IMR-90 (cell line): ENCODE data around the gene ACTA1. TPM values are rescaled to one million over a fixed set of nuclear protein-coding genes. Genes with fewer than 3 reads are reported as not detected.

Experiments
- ATAC-seq: fragments of 200-7000 bp; cut with Tn5 transposase; 2 replicates; pipeline ENCODE4 v1.9.1; 2020; ENCODE audit warnings: low read depth, mild to moderate bottlenecking, moderate library complexity
- BruUV-seq: library from RNA; stranded (reverse); fragments of 400-500 nt; replicated peaks from 2 replicates; lab custom pipeline; 2021; lab: Mats Ljungman, UMichigan
- CTCF ChIA-PET: fragments of 300-600 bp; formaldehyde crosslinking; extraction: SDS; loops from one replicate; lab custom pipeline; 2021; ENCODE audit warnings: antibody characterized with exemption; lab: Yijun Ruan, JAX
- POLR2A ChIA-PET: fragments of 300-600 bp; sonication (Branson Sonifier 250); formaldehyde crosslinking; loops from one replicate; lab custom pipeline; 2022; ENCODE audit warnings: antibody characterized with exemption; ENCODE audit not compliant: unreplicated experiment; lab: Charles Lee
- DNase-seq: peaks from one replicate; pipeline ENCODE4 v3.0.0; 2013
- H2AFZ ChIP-seq: replicated peaks from 2 replicates; pipeline ENCODE3; 2013; ENCODE audit warnings: low read length, mild to moderate bottlenecking; ENCODE audit not compliant: poor library complexity
- H2AK5ac ChIP-seq: 2 replicates; pipeline ENCODE4 v1.6.1; 2013; ENCODE audit warnings: low read depth, low read length, inconsistent platforms
- H2AK9ac ChIP-seq: replicated peaks from 2 replicates; pipeline ENCODE3; 2013; ENCODE audit warnings: mild to moderate bottlenecking, low read depth, low read length, moderate library complexity; ENCODE audit not compliant: poor library complexity
- H2BK120ac ChIP-seq: 2 replicates; pipeline ENCODE4 v1.6.1; 2013; ENCODE audit warnings: low read depth, low read length, inconsistent platforms
- H2BK15ac ChIP-seq: 3 replicates; pipeline ENCODE4 v1.6.1; 2013; ENCODE audit warnings: low read depth, low read length, inconsistent platforms
- H2BK20ac ChIP-seq: 2 replicates; pipeline ENCODE4 v1.6.1; 2013; ENCODE audit warnings: low read depth, mild to moderate bottlenecking, inconsistent platforms, low read length, moderate library complexity
- H2BK5ac ChIP-seq: 2 replicates; pipeline ENCODE4 v1.6.1; 2013; ENCODE audit warnings: mild to moderate bottlenecking, low read depth, low read length, inconsistent platforms; ENCODE audit not compliant: poor library complexity, severe bottlenecking
- H3K14ac ChIP-seq: replicated peaks from 2 replicates; pipeline ENCODE4 v1.6.1; 2013; ENCODE audit warnings: low read depth, low read length, inconsistent platforms
- H3K18ac ChIP-seq: 2 replicates; pipeline ENCODE4 v1.6.1; 2013; ENCODE audit warnings: low read depth, low read length, control low read depth
- H3K23ac ChIP-seq: 2 replicates; pipeline ENCODE4 v1.6.1; 2013; ENCODE audit warnings: low read depth, low read length, inconsistent platforms
- H3K27ac ChIP-seq: 2 replicates; pipeline ENCODE4 v1.5.1; 2013; ENCODE audit warnings: mild to moderate bottlenecking, control low read depth, low read length; ENCODE audit not compliant: insufficient read depth
- H3K27me3 ChIP-seq: 2 replicates; pipeline ENCODE4 v1.6.1; 2013; ENCODE audit warnings: low read length; ENCODE audit not compliant: control insufficient read depth, insufficient read depth
- H3K36me3 ChIP-seq: 2 replicates; pipeline ENCODE4 v1.6.1; 2013; ENCODE audit warnings: low read length, mixed read lengths; ENCODE audit not compliant: control insufficient read depth, insufficient read depth
- H3K4ac ChIP-seq: 2 replicates; pipeline ENCODE4 v1.6.1; 2013; ENCODE audit warnings: low read depth, low read length, inconsistent platforms
- H3K4me1 ChIP-seq: 2 replicates; pipeline ENCODE4 v1.6.1; 2013; ENCODE audit warnings: low read length, mixed read lengths; ENCODE audit not compliant: control insufficient read depth, insufficient read depth
- H3K4me2 ChIP-seq: 2 replicates; pipeline ENCODE4 v1.6.1; 2013; ENCODE audit warnings: low read depth, mild to moderate bottlenecking, control low read depth, low read length, moderate library complexity
- H3K4me3 ChIP-seq: 2 replicates; pipeline ENCODE4 v1.5.1; 2013; ENCODE audit warnings: low read depth, mild to moderate bottlenecking, control low read depth, low read length, moderate library complexity; ENCODE audit not compliant: insufficient read depth
- H3K56ac ChIP-seq: 2 replicates; pipeline ENCODE4 v1.6.1; 2013; ENCODE audit warnings: low read length, inconsistent platforms; ENCODE audit not compliant: insufficient read depth; ENCODE audit errors: extremely low read depth
- H3K79me1 ChIP-seq, 2 experiments: 2 replicates each; pipeline ENCODE4 v1.6.1; 2013; ENCODE audit warnings: low read length in 2 of 2, inconsistent platforms in 1 of 2, low read depth in 1 of 2
- H3K9ac ChIP-seq: 2 replicates; pipeline ENCODE4 v1.6.1; 2013; ENCODE audit warnings: low read depth, low read length, control low read depth
- H3K9me1 ChIP-seq: 2 replicates; pipeline ENCODE4 v1.6.1; 2013; ENCODE audit warnings: low read length, inconsistent platforms; ENCODE audit not compliant: insufficient read depth
- H3K9me3 ChIP-seq: 2 replicates; pipeline ENCODE4 v1.6.1; 2013; ENCODE audit warnings: low read length; ENCODE audit not compliant: control insufficient read depth, insufficient read depth
- H4K20me1 ChIP-seq: 2 replicates; pipeline ENCODE4 v1.6.1; 2013; ENCODE audit warnings: low read length, inconsistent platforms; ENCODE audit not compliant: insufficient read depth
- H4K5ac ChIP-seq: 2 replicates; pipeline ENCODE4 v1.6.1; 2013; ENCODE audit warnings: mild to moderate bottlenecking, low read depth, low read length, control low read depth
- H4K8ac ChIP-seq, 2 experiments: 2 replicates each; pipeline ENCODE4 v1.6.1; 2013; ENCODE audit warnings: low read depth in 2 of 2, low read length in 2 of 2, control low read depth in 1 of 2, inconsistent platforms in 1 of 2
- H4K91ac ChIP-seq: 2 replicates; pipeline ENCODE4 v1.6.1; 2013; ENCODE audit warnings: low read depth, low read length, inconsistent platforms; ENCODE audit not compliant: insufficient read depth
- BHLHE40 ChIP-seq: fragments of 150-350 bp; IDR thresholded peaks from 2 replicates; pipeline ENCODE4 v1.6.1; 2016; ENCODE audit warnings: mild to moderate bottlenecking, low read depth, low read length
- CEBPB ChIP-seq: IDR thresholded peaks from 2 replicates; pipeline ENCODE4 v1.6.1; 2012; ENCODE audit warnings: low read depth, low read length, improper control_type of control experiment
- CHD1 ChIP-seq: IDR thresholded peaks from 2 replicates; pipeline ENCODE4 v1.6.1; 2012; ENCODE audit warnings: low read depth, low read length, improper control_type of control experiment
- ELK1 ChIP-seq: fragments of 150-350 bp; IDR thresholded peaks from 2 replicates; pipeline ENCODE4 v1.6.1; 2016; ENCODE audit warnings: low read depth, mild to moderate bottlenecking, low read length, moderate library complexity, borderline replicate concordance
- MAFK ChIP-seq: IDR thresholded peaks from 2 replicates; pipeline ENCODE4 v1.6.1; 2012; ENCODE audit warnings: low read depth, low read length, improper control_type of control experiment
- POLR2A ChIP-seq: IDR thresholded peaks from 2 replicates; pipeline ENCODE4 v1.6.1; 2012; ENCODE audit warnings: mild to moderate bottlenecking, low read depth, low read length
- RAD21 ChIP-seq: IDR thresholded peaks from 2 replicates; pipeline ENCODE4 v1.6.1; 2012; ENCODE audit warnings: low read length, improper control_type of control experiment
- RFX5 ChIP-seq: IDR thresholded peaks from 2 replicates; pipeline ENCODE4 v1.8.0; 2012; ENCODE audit warnings: low read depth, mild to moderate bottlenecking, low read length, moderate library complexity
- WGBS, 2 experiments: methylation state at CpG; one replicate each; pipeline versions ENCODE4 v1.1.5 to v1.1.7; 2013; ENCODE audit warnings: missing lambda C conversion rate in 2 of 2; ENCODE audit not compliant: insufficient read length in 1 of 2; ENCODE audit errors: extremely low coverage in 2 of 2; 5-methylcytosine and 5-hydroxymethylcytosine counted together
- dilution Hi-C: fragments of 300-500 bp; cut with HindIII; formaldehyde crosslinking; loops from one replicate; pipeline ENCODE4 v1.14.3; 2018; ENCODE audit warnings: low sequenced_read_pairs; ENCODE audit not compliant: unreplicated experiment
- in situ Hi-C: fragments of 300-500 bp; cut with MboI; formaldehyde crosslinking; loops from 3 replicates; pipeline ENCODE4 v1.14.3; 2019; ENCODE audit warnings: low sequenced_read_pairs, inconsistent platforms, mixed read lengths
- intact Hi-C: fragments of 100-400 bp; cut with micrococcal nuclease; formaldehyde crosslinking; loops from 2 replicates; pipeline ENCODE4 v1.10.0; 2022
- polyA plus RNA-seq, 3 experiments: library from polyadenylated mRNA; depleted of rRNA; stranded (reverse); fragments of >200 nt; gene quantifications; 2 replicates each; pipeline ENCODE4 v1.2.3, GENCODE V29; 2012; ENCODE audit warnings: low replicate concordance in 1 of 3
- total RNA-seq: library from RNA; depleted of rRNA; stranded (reverse); fragments of >200 nt; gene quantifications from 2 replicates; pipeline ENCODE4 v1.2.3, GENCODE V29; 2012
- TF ChIP-seq, protein P1 (sequence below): fragments of 150-350 bp; IDR thresholded peaks from 2 replicates; pipeline ENCODE4 v1.6.1; 2017; ENCODE audit warnings: mild to moderate bottlenecking, antibody characterized with exemption, low read length, low read depth
- TF ChIP-seq, protein P2 (sequence below): conservative IDR thresholded peaks from 2 replicates; pipeline ENCODE4 v1.5.1; 2012; ENCODE audit warnings: mild to moderate bottlenecking, low read depth, low read length, improper control_type of control experiment

The ACTA1 gene
- total and polyA plus RNA-seq, 2 of the 4 experiments (the other 2 are of a cell fraction) = not detected

DNA sequence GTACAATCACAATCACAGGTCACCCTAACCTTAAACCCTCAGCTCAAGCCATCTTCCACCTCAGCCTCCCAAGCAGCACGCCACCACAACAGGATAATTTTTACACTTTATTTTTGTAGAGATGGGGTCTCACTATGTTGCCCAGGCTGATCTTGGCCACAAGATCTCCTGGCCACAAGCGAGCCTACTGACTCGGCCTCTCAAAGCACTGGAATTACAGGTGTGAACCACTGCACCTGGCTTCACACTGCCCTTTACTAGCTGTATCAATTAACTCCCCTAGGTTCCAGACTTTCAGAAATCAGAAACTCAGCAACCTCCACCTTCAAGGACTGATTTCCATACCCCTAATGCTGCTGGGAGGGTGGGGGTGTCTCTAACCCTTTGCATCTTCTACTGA lies 37.3 kb upstream of the ACTA1 start:
- Histone ChIP-seq H2AFZ (no peak overlapping the region), H2BK5ac (no peak overlapping the region), H3K4me3 (no peak overlapping the region), H3K23ac (no peak overlapping the region), H3K4me1 (no peaks in the 10 kb centered on the region), H2BK15ac (no peak overlapping the region), H3K9me3 (no peaks in the 10 kb centered on the region), H3K18ac (no peak overlapping the region), H3K4ac (no peak overlapping the region), H3K9me1 (no peaks in the 10 kb centered on the region), H4K91ac (no peak overlapping the region), H3K79me1 (no peaks in the 10 kb centered on the region), H3K9ac (no peak overlapping the region), H3K56ac (no peak overlapping the region), H3K27me3 (no peaks in the 10 kb centered on the region), H2BK20ac (no peak overlapping the region), H4K20me1 (no peaks in the 10 kb centered on the region), H2BK120ac (no peak overlapping the region), H2AK5ac (no peak overlapping the region), H4K8ac (no peak overlapping the region), H3K4me2 (no peak overlapping the region), H3K27ac (no peak overlapping the region), H3K14ac (no peak overlapping the region), H2AK9ac (no peak overlapping the region), H3K36me3 (peaks cover 37% of the 10 kb centered on the region), H4K5ac (no peak overlapping the region)
- DNase-seq = no peak
- 100% methylated on average over 1 of the region's 3 CpGs; no CpG with 5 or more reads in 1 of the 2 experiments for WGBS, 2 experiments
- CTCF ChIA-PET = no interaction called here
- intact Hi-C loops (no loop called here), in situ Hi-C loops (no loop called here), dilution Hi-C loops (no loop called here)
- TF ChIP-seq RFX5 = no peak
- no peak for TF ChIP-seq ELK1
- TF ChIP-seq RAD21 = no peak
- TF ChIP-seq, protein P1, sequence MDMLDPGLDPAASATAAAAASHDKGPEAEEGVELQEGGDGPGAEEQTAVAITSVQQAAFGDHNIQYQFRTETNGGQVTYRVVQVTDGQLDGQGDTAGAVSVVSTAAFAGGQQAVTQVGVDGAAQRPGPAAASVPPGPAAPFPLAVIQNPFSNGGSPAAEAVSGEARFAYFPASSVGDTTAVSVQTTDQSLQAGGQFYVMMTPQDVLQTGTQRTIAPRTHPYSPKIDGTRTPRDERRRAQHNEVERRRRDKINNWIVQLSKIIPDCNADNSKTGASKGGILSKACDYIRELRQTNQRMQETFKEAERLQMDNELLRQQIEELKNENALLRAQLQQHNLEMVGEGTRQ = no peak
- TF ChIP-seq POLR2A = no peak
- TF ChIP-seq CEBPB = no peak
- no peak for TF ChIP-seq MAFK
- TF ChIP-seq, protein P2, sequence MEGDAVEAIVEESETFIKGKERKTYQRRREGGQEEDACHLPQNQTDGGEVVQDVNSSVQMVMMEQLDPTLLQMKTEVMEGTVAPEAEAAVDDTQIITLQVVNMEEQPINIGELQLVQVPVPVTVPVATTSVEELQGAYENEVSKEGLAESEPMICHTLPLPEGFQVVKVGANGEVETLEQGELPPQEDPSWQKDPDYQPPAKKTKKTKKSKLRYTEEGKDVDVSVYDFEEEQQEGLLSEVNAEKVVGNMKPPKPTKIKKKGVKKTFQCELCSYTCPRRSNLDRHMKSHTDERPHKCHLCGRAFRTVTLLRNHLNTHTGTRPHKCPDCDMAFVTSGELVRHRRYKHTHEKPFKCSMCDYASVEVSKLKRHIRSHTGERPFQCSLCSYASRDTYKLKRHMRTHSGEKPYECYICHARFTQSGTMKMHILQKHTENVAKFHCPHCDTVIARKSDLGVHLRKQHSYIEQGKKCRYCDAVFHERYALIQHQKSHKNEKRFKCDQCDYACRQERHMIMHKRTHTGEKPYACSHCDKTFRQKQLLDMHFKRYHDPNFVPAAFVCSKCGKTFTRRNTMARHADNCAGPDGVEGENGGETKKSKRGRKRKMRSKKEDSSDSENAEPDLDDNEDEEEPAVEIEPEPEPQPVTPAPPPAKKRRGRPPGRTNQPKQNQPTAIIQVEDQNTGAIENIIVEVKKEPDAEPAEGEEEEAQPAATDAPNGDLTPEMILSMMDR = no peak
- no peak for TF ChIP-seq BHLHE40
- no peak for TF ChIP-seq CHD1
- POLR2A ChIA-PET = no interaction called here
- no peak for ATAC-seq
- BruUV-seq = no TSS peak
